HG02623 (cell line): ENCODE data around the gene OPN1MW3.
"Not testable (repeated sequence)": the region's sequence is repeated elsewhere in the genome, so short reads cannot be mapped to it uniquely, and the experiment has no call there.

Experiments used
- ATAC-seq: cut with Tn5 transposase; IDR thresholded peaks from one replicate; pipeline ENCODE4 v1.9.1; 2021; ENCODE audit warnings: moderate library complexity; ENCODE audit not compliant: unreplicated experiment

OPN1MW3 gene

DNA sequence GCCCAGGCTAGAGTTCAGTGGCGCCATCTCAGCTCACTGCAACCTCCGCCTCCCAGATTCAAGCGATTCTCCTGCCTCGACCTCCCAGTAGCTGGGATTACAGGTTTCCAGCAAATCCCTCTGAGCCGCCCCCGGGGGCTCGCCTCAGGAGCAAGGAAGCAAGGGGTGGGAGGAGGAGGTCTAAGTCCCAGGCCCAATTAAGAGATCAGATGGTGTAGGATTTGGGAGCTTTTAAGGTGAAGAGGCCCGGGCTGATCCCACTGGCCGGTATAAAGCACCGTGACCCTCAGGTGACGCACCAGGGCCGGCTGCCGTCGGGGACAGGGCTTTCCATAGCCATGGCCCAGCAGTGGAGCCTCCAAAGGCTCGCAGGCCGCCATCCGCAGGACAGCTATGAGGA, at the start of gene OPN1MW3:
OPN1MW3 (plus strand) TSS at position 301 of the 400 bp plus-strand sequence; CDS start at position 339, 38 bp downstream.
- ATAC-seq, result not testable (repeated sequence)

DNA sequence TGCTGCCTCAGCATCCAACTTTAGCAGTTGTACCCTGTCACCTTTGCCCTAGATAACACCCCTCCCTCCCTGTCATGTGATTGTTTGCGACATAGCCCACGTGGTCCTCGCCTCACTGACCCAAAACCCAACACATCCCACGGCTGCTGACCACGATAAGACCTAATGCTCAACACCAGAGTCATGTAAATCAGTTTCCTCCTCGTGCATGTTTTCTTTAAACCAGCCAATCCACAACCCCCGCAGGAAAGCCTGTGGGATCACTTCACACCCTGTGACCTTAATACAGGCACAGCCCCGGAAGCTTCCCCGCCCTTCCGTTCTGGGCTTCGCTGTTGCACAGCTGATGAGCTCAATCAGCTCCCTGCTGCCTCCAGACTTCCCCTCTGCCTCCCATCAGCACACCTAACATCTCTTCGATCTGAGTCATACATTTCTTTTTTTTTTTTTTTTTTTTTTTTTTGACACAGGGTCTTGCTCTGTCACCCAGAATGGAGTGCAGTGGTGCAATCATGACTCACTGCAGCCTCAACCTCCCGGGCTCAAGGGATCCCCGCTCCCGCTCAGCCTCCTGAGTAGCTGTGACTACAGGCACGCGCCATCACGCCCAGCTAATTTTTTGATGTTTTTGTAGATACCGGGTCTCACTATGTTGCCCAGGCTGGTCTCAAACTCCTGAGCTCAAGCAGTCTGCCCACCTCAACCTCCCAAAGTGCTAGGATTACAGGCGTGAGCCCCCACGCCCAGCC, 47.5 kb upstream of the OPN1MW3 start:
- not testable (repeated sequence) for ATAC-seq

DNA sequence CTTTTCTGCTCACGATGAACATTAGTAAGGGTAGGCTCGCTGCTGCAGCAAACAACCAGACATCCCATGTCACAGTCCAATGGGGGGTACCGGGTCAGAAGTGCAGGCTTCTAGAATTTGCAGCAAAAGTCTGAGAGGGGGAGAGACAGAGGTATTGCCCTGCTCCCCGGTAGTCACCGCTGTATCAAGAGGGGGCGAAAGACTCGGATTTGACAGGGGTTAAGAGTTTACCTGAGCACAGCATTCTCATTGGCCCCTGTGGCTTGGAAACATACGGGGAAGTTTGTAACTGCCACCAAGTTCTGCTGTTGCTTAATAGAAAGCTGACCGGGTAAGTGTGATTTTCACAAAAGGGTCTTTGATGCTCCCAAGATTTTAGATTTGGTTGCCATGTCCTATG, 46.3 kb upstream of the OPN1MW3 start:
- not testable (repeated sequence) for ATAC-seq

DNA sequence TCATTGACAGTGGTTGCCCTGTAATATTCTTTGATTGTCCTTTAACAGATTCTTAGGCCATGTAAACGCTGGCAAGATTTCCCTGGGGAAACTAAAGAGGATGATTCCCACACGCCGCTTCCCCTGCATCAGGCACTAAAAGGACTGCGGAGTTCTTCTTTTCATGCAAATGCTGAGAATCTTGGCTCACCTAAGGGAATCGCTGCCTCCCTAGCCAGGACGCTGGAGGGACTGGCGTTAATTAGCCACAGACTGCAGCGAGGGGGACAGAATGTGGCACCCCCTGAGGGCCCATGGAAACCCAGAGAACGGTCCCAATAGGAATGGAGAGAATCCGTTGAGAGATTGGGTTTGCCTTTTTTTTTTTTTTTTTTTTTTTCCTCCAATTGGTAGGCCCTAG, 45.9 kb upstream of the OPN1MW3 start:
- ATAC-seq, result not testable (repeated sequence)

DNA sequence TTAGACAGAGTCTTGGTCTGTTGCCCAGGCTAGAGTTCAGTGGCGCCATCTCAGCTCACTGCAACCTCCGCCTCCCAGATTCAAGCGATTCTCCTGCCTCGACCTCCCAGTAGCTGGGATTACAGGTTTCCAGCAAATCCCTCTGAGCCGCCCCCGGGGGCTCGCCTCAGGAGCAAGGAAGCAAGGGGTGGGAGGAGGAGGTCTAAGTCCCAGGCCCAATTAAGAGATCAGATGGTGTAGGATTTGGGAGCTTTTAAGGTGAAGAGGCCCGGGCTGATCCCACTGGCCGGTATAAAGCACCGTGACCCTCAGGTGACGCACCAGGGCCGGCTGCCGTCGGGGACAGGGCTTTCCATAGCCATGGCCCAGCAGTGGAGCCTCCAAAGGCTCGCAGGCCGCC, 37.9 kb upstream of the OPN1MW3 start, which contains the start of gene OPN1MW2:
OPN1MW2 (plus strand) TSS at position 301 of the 400 bp plus-strand sequence; CDS start at position 361, 60 bp downstream.
- not testable (repeated sequence) for ATAC-seq

DNA sequence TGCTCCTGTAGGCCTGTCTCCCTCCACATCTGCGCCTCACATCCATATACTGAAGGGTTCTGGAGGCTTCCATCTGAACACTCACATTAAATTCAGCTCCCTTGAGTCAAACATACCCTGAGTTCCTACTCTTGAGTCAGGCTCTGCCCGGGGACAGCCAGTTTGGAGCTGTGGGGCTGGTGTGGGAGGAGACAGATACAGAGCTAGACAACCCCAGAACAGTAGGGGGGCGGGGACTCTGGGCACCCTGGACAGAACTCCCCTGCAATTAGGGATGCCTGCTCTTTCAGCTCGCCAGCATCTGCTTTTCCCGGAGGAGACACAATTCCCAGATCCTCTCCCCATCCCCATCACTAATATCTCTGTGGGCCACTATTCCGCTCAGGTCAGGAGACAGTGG, 32.1 kb upstream of the OPN1MW3 start:
- not testable (repeated sequence) for ATAC-seq

DNA sequence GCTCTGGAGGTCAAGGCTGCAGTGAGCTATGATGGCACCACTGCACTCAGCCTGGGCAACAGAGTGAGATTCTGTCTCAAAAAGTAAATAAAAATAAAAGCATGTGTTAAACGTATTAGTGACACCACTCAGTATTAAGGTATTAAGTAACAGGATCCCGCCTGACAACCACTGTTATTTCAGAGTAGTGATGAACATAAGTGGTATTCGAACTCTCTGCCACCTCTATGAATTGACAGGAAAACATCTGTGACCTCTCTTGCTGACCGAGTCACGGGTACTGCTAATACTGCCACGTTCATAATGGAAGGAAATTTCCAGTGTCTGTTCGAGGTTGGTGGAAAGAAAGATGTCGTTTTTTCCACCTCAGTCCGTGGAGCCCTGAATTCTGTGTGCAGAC, 30.7 kb upstream of the OPN1MW3 start:
- not testable (repeated sequence) for ATAC-seq

DNA sequence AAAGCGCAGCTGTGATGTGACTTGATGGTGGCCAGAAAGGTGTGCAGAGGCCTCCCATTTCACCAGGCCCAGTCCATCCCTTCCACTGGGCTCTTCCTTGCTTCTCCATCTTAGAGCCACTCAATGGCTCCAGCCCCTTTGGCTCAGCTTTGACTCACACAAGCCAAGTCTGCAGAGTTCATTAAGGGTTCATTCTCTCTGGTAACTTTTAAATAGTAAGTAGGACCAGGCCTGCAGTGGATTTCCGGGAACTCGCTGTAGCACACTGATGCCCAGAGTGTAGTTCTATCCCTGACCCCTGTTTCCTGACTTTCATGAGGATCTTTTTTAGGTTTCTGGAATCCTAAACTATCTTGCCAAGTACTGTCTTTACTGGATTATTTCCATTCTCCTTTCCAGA, 25.9 kb upstream of the OPN1MW3 start:
- not testable (repeated sequence) for ATAC-seq

DNA sequence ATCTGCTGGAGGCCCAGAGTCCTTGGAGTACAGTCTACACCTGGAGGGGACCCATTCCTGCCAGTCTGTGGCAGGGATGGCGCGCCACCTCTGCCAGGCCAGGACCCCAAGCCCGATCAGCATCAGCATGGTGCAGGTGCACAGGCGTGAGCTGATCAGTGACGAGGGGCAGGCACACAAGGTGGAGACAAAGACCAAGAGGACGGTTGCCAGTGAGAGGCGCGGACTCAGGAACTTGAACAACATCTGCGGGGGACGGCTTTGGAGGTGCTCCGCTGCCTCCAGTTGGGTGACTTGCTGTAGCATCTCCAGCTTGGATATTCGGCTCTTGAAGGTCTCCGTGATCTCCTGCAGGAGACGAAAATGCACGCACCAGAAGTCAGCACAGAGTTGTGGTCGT, 23.8 kb upstream of the OPN1MW3 start:
- ATAC-seq, result not testable (repeated sequence)

DNA sequence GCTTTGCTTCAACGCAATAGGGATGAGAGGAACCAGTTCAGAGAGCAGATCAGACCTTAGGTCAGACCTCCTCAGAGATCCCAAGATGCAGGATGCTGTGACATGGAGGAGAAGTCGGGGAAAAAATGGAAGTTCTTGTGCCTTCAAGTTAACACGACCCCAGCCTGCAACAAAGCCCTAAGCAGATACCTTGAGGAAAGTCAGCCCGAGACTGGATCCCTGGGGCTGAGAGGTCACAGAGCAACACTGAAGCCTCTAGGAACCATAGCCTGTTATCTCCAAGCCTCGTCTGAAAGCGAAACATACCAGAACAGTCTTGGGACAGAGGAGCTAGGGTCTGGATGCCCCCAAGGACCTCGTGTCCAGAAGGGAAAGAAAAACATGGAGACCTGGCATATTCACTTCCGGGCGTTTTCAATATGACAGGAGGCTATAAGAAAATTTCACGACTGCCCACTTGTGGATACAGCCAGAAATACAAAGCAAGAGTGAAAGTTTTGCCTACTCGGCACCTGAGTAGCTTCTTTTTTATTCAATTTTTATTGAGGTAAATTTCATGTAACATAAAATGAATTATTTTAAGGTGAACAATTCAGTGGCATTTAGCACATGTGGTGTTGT, 18.3 kb upstream of the OPN1MW3 start:
- not testable (repeated sequence) for ATAC-seq

DNA sequence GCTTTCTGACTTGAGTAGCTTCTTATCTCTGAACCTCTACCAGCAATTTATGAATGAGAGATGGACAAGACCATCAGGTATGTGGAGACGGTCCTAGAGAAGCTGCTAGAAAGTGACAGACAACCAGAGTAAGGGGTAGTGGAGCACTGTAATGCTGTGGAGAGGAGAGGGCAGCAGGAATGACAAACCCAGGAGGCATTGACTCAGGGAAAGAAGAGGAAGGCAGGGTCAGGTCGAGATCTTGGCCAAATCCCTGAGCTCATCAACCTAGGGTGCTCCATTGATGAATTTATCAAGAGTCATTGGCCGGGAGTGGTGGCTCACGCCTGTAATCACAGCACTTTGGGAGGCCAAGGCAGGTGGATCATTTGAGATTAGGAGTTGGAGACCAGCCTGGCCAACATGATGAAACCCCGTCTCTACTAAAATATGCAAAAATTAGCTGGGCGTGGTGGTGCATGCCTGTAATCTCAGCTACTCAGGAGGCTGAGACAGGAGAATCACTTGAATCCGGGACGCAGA, 17.3 kb upstream of the OPN1MW3 start:
- not testable (repeated sequence) for ATAC-seq

DNA sequence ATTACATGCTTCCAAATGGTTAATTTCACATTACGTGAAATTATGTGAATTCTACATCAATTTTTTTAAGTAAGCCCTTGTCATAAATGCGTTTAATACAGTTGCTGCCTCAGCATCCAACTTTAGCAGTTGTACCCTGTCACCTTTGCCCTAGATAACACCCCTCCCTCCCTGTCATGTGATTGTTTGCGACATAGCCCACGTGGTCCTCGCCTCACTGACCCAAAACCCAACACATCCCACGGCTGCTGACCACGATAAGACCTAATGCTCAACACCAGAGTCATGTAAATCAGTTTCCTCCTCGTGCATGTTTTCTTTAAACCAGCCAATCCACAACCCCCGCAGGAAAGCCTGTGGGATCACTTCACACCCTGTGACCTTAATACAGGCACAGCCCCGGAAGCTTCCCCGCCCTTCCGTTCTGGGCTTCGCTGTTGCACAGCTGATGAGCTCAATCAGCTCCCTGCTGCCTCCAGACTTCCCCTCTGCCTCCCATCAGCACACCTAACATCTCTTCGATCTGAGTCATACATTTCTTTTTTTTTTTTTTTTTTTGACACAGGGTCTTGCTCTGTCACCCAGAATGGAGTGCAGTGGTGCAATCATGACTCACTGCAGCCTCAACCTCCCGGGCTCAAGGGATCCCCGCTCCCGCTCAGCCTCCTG, 9.9 kb upstream of the OPN1MW3 start:
- ATAC-seq, result not testable (repeated sequence)

DNA sequence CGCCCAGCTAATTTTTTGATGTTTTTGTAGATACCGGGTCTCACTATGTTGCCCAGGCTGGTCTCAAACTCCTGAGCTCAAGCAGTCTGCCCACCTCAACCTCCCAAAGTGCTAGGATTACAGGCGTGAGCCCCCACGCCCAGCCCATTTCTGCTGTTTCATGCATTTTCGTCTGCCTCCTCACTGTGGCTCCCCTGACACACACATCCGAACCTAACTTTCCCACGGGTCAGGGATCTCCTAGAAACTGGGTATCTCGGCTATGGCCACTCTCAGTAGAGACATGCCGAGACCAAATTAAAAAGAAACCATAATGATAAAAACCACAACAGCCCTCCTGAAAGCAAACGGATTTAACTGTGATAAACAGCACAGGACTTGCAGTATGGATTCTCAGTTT, 9.3 kb upstream of the OPN1MW3 start:
- not testable (repeated sequence) for ATAC-seq

DNA sequence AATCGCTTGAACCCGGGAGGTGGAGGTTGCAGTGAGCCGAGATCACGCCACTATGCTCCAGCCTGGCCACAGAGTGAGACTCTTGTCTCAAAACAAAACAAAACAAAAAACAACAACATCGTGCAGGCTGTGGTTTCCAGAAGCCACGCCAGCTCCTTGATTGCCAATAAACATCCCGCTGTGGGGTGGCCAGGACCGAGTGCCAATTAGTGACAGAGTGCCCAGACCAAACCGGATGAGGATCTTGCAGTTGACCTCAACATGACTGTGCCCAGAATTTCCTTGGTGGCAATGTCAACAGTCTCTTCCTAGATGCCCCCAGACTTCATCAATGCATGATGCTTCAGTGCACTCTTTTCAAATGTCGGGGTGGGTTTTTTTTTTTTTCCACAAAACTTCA, 1.3 kb downstream of the OPN1MW3 start:
- ATAC-seq, result not testable (repeated sequence)

DNA sequence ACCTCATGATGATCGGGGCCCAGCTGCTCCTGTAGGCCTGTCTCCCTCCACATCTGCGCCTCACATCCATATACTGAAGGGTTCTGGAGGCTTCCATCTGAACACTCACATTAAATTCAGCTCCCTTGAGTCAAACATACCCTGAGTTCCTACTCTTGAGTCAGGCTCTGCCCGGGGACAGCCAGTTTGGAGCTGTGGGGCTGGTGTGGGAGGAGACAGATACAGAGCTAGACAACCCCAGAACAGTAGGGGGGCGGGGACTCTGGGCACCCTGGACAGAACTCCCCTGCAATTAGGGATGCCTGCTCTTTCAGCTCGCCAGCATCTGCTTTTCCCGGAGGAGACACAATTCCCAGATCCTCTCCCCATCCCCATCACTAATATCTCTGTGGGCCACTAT, 5.7 kb downstream of the OPN1MW3 start:
- not testable (repeated sequence) for ATAC-seq

DNA sequence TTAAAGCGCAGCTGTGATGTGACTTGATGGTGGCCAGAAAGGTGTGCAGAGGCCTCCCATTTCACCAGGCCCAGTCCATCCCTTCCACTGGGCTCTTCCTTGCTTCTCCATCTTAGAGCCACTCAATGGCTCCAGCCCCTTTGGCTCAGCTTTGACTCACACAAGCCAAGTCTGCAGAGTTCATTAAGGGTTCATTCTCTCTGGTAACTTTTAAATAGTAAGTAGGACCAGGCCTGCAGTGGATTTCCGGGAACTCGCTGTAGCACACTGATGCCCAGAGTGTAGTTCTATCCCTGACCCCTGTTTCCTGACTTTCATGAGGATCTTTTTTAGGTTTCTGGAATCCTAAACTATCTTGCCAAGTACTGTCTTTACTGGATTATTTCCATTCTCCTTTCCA, 11.9 kb downstream of the OPN1MW3 start:
- not testable (repeated sequence) for ATAC-seq

DNA sequence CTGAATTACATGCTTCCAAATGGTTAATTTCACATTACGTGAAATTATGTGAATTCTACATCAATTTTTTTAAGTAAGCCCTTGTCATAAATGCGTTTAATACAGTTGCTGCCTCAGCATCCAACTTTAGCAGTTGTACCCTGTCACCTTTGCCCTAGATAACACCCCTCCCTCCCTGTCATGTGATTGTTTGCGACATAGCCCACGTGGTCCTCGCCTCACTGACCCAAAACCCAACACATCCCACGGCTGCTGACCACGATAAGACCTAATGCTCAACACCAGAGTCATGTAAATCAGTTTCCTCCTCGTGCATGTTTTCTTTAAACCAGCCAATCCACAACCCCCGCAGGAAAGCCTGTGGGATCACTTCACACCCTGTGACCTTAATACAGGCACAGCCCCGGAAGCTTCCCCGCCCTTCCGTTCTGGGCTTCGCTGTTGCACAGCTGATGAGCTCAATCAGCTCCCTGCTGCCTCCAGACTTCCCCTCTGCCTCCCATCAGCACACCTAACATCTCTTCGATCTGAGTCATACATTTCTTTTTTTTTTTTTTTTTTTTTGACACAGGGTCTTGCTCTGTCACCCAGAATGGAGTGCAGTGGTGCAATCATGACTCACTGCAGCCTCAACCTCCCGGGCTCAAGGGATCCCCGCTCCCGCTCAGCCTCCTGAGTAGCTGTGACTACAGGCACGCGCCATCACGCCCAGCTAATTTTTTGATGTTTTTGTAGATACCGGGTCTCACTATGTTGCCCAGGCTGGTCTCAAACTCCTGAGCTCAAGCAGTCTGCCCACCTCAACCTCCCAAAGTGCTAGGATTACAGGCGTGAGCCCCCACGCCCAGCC, 27.3 kb downstream of the OPN1MW3 start:
- ATAC-seq, result not testable (repeated sequence)

DNA sequence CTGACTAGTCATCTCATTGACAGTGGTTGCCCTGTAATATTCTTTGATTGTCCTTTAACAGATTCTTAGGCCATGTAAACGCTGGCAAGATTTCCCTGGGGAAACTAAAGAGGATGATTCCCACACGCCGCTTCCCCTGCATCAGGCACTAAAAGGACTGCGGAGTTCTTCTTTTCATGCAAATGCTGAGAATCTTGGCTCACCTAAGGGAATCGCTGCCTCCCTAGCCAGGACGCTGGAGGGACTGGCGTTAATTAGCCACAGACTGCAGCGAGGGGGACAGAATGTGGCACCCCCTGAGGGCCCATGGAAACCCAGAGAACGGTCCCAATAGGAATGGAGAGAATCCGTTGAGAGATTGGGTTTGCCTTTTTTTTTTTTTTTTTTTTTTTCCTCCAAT, 29.0 kb downstream of the OPN1MW3 start:
- not testable (repeated sequence) for ATAC-seq

DNA sequence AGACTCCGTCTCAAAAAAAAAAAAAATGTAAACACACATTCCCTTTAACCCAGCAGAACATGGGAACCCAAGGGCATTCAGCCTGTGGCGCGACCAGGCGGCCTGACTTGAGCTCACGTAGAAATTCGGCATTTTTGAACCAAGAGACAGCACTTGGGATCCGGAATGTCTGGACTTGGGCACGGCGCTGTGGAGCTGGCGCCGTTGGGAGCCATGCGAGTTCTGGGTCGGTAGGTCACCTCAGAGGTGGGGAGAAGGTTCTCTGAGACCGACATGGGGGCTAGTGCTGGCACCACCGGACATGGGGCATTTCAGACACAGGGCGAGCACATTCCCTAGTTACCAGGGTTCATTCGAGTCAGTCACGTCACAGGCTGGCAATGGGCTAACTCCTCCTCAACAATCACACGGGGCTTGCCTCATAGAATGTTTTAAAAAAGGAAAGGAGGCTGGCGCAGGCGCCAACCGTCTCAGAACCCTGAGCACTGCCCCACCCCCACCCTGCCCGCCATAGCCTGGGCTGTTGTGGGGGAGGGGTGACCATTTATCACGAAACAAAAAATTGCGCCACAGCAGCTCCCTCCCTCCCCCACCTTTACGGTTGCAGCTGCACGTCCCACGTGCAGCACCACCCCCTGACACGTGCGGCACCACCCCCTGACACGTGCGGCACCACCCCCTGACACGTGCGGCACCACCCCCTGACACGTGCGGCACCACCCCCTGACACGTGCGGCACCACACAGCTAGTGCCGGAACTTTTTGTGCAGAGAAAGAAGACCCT, 37.6 kb downstream of the OPN1MW3 start, which contains the start of gene TEX28:
TEX28 (minus strand) TSS at position 334 of the 784 bp plus-strand sequence. CDS start 3,007 bp downstream, outside the sequence.
- ATAC-seq, result no peak
